OCI-LY3 (cell line): ENCODE measurements around the gene INO80D.

Experiments used
- CTCF ChIP-seq: fragments of 200-600, 300-600 bp; sonication (generic); IDR thresholded peaks from 2 replicates; pipeline ENCODE4 v1.5.1; 2014; ENCODE audit warnings: antibody characterized with exemption, low read length, low read depth
- EZH2phosphoT487 ChIP-seq: fragments of 200-600 bp; shearing (Covaris generic); IDR thresholded peaks from 2 replicates; pipeline ENCODE4 v1.6.1; 2018; ENCODE audit warnings: antibody characterized with exemption, mixed run types, low read depth

DNA sequence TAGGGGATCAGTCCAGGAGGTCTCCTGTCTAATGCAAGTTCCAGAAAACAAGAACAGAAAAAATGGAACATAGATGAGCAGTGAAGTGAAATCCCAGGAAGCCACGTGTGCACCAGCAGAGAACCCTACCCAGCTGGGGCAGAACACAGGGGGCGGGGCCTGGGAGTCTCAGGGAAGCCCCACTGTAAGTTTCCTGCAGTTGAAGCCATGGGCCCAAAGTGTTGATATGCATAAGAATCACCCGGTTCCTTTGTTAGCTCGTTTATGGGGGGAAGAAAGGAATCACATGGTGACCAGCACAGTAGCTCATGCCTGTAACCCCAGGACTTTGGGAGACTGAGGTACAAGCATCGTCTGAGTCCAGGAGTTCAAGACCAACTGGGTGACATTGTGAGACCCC, 131.3 kb downstream of the INO80D start:
- TF ChIP-seq CTCF (no peak), EZH2phosphoT487 (no peak)
